HEK293 (cell line): ENCODE results near the gene PDGFB.

Experiments used
- GFI1B ChIP-seq: fragments of 450-650 bp; formaldehyde crosslinking; IDR thresholded peaks from 2 replicates; pipeline ENCODE4 v1.5.1; 2016; ENCODE audit warnings: missing biosample characterization, missing genetic modification characterization
- HOXD13 ChIP-seq: sonication (generic); formaldehyde crosslinking; IDR thresholded peaks from 2 replicates; pipeline ENCODE4 v1.8.0; 2022; ENCODE audit warnings: missing genetic modification reagents, borderline replicate concordance
- KLF1 ChIP-seq: fragments of 450-650 bp; formaldehyde crosslinking; IDR thresholded peaks from 2 replicates; pipeline ENCODE4 v1.5.1; 2016; ENCODE audit warnings: missing biosample characterization, missing genetic modification characterization
- TCF7L2 ChIP-seq: IDR thresholded peaks from 2 replicates; pipeline ENCODE4 v1.6.1; 2011; ENCODE audit warnings: low read depth, mild to moderate bottlenecking, inconsistent platforms, low read length, moderate library complexity, borderline replicate concordance
- ZBTB1 ChIP-seq: fragments of 450-650 bp; formaldehyde crosslinking; IDR thresholded peaks from 2 replicates; pipeline ENCODE4 v1.5.1; 2016; ENCODE audit warnings: missing biosample characterization, missing genetic modification characterization
- ZNF133 ChIP-seq: fragments of 450-650 bp; formaldehyde crosslinking; IDR thresholded peaks from 2 replicates; pipeline ENCODE4 v1.5.1; 2016; ENCODE audit warnings: missing biosample characterization, missing genetic modification characterization
- ZNF138 ChIP-seq: fragments of 450-650 bp; formaldehyde crosslinking; IDR thresholded peaks from 2 replicates; pipeline ENCODE4 v1.5.1; 2016; ENCODE audit warnings: missing biosample characterization, missing genetic modification characterization, borderline replicate concordance
- ZNF155 ChIP-seq: fragments of 450-650 bp; formaldehyde crosslinking; IDR thresholded peaks from 2 replicates; pipeline ENCODE4 v1.5.1; 2016; ENCODE audit warnings: missing biosample characterization, missing genetic modification characterization
- ZNF175 ChIP-seq: fragments of 450-650 bp; formaldehyde crosslinking; IDR thresholded peaks from 2 replicates; pipeline ENCODE4 v1.5.1; 2016; ENCODE audit warnings: missing biosample characterization, missing genetic modification characterization
- ZNF202 ChIP-seq: fragments of 450-650 bp; formaldehyde crosslinking; IDR thresholded peaks from 2 replicates; pipeline ENCODE4 v1.5.1; 2016; ENCODE audit warnings: missing biosample characterization, missing genetic modification characterization, borderline replicate concordance
- ZNF248 ChIP-seq: fragments of 450-650 bp; formaldehyde crosslinking; IDR thresholded peaks from 2 replicates; pipeline ENCODE4 v1.5.1; 2017; ENCODE audit warnings: missing biosample characterization, missing genetic modification characterization
- ZNF266 ChIP-seq: fragments of 450-650 bp; formaldehyde crosslinking; IDR thresholded peaks from 2 replicates; pipeline ENCODE4 v1.5.1; 2016; ENCODE audit warnings: missing biosample characterization, missing genetic modification characterization, low read depth
- ZNF335 ChIP-seq: fragments of 450-650 bp; formaldehyde crosslinking; conservative IDR thresholded peaks from 2 replicates; pipeline ENCODE4 v1.5.1; 2016; ENCODE audit warnings: missing biosample characterization, missing genetic modification characterization
- ZNF394 ChIP-seq: fragments of 450-650 bp; formaldehyde crosslinking; IDR thresholded peaks from 2 replicates; pipeline ENCODE4 v1.5.1; 2016; ENCODE audit warnings: missing biosample characterization, missing genetic modification characterization, mild to moderate bottlenecking, moderate library complexity, borderline replicate concordance
- ZNF416 ChIP-seq: fragments of 450-650 bp; formaldehyde crosslinking; IDR thresholded peaks from 2 replicates; pipeline ENCODE4 v1.5.1; 2016; ENCODE audit warnings: missing biosample characterization, missing genetic modification characterization
- ZNF423 ChIP-seq: fragments of 450-650 bp; formaldehyde crosslinking; IDR thresholded peaks from 2 replicates; pipeline ENCODE4 v1.5.1; 2016; ENCODE audit warnings: missing biosample characterization, missing genetic modification characterization
- ZNF558 ChIP-seq: fragments of 450-650 bp; formaldehyde crosslinking; IDR thresholded peaks from 2 replicates; pipeline ENCODE4 v1.5.1; 2016; ENCODE audit warnings: missing biosample characterization, missing genetic modification characterization
- ZNF660 ChIP-seq: fragments of 450-650 bp; IDR thresholded peaks from 2 replicates; pipeline ENCODE4 v1.5.1; 2018; ENCODE audit warnings: missing biosample characterization, mild to moderate bottlenecking, missing genetic modification characterization
- ZNF777 ChIP-seq: fragments of 450-650 bp; formaldehyde crosslinking; IDR thresholded peaks from 2 replicates; pipeline ENCODE4 v1.5.1; 2017; ENCODE audit warnings: missing biosample characterization, missing genetic modification characterization, borderline replicate concordance
- TF ChIP-seq, protein P1 (sequence below): fragments of 450-650 bp; formaldehyde crosslinking; IDR thresholded peaks from 2 replicates; pipeline ENCODE4 v1.5.1; 2016; ENCODE audit warnings: missing biosample characterization, missing genetic modification characterization
- TF ChIP-seq, protein P2 (sequence below): fragments of 450-650 bp; formaldehyde crosslinking; IDR thresholded peaks from 2 replicates; pipeline ENCODE4 v1.5.1; 2016; ENCODE audit warnings: missing biosample characterization, missing genetic modification characterization
- TF ChIP-seq, protein P3 (sequence below): fragments of 450-650 bp; formaldehyde crosslinking; IDR thresholded peaks from 2 replicates; pipeline ENCODE4 v1.5.0; 2017; ENCODE audit warnings: missing biosample characterization, missing genetic modification characterization, borderline replicate concordance
- TF ChIP-seq, protein P4 (sequence below): fragments of 450-650 bp; formaldehyde crosslinking; IDR thresholded peaks from 2 replicates; pipeline ENCODE4 v1.5.1; 2017; ENCODE audit warnings: missing biosample characterization, mild to moderate bottlenecking, missing genetic modification characterization, moderate library complexity
- TF ChIP-seq, protein P5 (sequence below): fragments of 450-650 bp; formaldehyde crosslinking; IDR thresholded peaks from 2 replicates; pipeline ENCODE4 v1.5.1; 2016; ENCODE audit warnings: missing biosample characterization, missing genetic modification characterization
- TF ChIP-seq, protein P6 (sequence below): fragments of 450-650 bp; formaldehyde crosslinking; IDR thresholded peaks from 2 replicates; pipeline ENCODE4 v1.5.1; 2016; ENCODE audit warnings: missing biosample characterization, missing genetic modification characterization, low read depth
- TF ChIP-seq, protein P7 (sequence below): fragments of 450-650 bp; formaldehyde crosslinking; optimal IDR thresholded peaks from 2 replicates; pipeline ENCODE3; 2016; ENCODE audit warnings: missing biosample characterization, mild to moderate bottlenecking, missing genetic modification characterization

The PDGFB gene

DNA sequence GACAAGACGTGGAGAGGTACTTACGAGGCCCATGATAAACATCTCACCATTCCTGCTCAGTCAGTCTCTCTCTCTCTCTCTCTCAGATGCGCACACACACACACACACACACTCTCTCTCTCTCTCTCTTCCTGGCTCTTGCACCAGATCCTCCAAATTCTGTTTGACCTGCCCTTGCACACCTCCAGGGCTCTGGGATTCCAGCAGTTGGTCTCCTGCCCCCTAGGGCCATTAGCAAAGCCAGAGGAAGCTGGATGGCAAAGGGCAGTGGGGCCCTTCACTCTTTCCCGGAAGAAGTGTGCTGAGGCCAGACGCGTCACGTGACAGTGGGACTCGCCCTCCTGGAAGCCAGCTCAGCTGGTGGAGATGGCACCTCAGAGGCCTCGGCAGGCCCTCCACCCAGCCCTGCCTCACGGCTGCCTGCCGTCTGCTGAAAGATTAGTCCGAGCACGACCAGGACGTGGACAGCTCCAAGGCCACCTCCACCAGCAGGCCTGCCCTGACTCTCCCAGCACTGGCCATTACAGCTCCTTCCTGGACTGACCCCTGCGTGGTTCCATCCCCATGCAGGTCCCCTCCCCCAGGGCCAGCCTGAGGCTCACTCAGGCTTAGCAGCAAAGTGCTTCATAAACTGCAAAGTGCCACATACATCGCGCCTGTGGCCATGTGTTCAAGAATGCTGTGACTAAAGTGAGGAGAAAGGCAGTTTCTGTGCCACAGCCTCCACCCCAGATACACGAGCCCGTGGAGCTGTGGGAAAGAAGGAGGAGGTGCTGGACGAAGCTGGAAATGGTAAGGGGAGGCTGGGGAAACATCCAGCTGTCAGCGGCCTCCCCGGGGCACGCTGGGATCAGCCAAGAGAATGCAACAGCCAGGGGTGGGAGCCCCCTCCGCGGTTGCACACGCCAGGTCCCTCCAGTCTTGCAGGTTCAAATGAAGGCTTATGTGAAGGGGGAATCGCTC is 3.7 kb downstream of the PDGFB start (continued):
- TF ChIP-seq, protein P1, sequence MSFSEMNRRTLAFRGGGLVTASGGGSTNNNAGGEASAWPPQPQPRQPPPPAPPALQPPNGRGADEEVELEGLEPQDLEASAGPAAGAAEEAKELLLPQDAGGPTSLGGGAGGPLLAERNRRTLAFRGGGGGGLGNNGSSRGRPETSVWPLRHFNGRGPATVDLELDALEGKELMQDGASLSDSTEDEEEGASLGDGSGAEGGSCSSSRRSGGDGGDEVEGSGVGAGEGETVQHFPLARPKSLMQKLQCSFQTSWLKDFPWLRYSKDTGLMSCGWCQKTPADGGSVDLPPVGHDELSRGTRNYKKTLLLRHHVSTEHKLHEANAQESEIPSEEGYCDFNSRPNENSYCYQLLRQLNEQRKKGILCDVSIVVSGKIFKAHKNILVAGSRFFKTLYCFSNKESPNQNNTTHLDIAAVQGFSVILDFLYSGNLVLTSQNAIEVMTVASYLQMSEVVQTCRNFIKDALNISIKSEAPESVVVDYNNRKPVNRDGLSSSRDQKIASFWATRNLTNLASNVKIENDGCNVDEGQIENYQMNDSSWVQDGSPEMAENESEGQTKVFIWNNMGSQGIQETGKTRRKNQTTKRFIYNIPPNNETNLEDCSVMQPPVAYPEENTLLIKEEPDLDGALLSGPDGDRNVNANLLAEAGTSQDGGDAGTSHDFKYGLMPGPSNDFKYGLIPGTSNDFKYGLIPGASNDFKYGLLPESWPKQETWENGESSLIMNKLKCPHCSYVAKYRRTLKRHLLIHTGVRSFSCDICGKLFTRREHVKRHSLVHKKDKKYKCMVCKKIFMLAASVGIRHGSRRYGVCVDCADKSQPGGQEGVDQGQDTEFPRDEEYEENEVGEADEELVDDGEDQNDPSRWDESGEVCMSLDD (tag by site-specific recombination), result peak; percentile 67
- TF ChIP-seq ZNF660 (no peak), HOXD13 (CRISPR knock-in tag) (no peak), ZNF266 (no peak), ZNF416 (tag by site-specific recombination) (no peak), ZNF558 (tag by site-specific recombination) (no peak; the same call in 1 of the 2 replicates), ZNF133 (tag by site-specific recombination) (peak; percentile 17; the same call in 1 of the 2 replicates), TCF7L2 (no peak), ZNF394 (no peak; the same call in 1 of the 2 replicates), ZNF175 (tag by site-specific recombination) (no peak), ZNF155 (tag by site-specific recombination) (no peak), ZNF335 (no peak), GFI1B (tag by site-specific recombination) (no peak), ZBTB1 (tag by site-specific recombination) (no peak), ZNF423 (no peak), ZNF777 (tag by site-specific recombination) (no peak), ZNF202 (tag by site-specific recombination) (no peak), ZNF248 (tag by site-specific recombination) (no peak), KLF1 (tag by site-specific recombination) (no peak), ZNF138 (tag by site-specific recombination) (no peak)
- TF ChIP-seq, protein P2, sequence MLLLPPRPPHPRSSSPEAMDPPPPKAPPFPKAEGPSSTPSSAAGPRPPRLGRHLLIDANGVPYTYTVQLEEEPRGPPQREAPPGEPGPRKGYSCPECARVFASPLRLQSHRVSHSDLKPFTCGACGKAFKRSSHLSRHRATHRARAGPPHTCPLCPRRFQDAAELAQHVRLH (tag by site-specific recombination), result no peak
- TF ChIP-seq, protein P3, sequence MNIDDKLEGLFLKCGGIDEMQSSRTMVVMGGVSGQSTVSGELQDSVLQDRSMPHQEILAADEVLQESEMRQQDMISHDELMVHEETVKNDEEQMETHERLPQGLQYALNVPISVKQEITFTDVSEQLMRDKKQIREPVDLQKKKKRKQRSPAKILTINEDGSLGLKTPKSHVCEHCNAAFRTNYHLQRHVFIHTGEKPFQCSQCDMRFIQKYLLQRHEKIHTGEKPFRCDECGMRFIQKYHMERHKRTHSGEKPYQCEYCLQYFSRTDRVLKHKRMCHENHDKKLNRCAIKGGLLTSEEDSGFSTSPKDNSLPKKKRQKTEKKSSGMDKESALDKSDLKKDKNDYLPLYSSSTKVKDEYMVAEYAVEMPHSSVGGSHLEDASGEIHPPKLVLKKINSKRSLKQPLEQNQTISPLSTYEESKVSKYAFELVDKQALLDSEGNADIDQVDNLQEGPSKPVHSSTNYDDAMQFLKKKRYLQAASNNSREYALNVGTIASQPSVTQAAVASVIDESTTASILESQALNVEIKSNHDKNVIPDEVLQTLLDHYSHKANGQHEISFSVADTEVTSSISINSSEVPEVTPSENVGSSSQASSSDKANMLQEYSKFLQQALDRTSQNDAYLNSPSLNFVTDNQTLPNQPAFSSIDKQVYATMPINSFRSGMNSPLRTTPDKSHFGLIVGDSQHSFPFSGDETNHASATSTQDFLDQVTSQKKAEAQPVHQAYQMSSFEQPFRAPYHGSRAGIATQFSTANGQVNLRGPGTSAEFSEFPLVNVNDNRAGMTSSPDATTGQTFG (tag by site-specific recombination), result no peak
- TF ChIP-seq, protein P4, sequence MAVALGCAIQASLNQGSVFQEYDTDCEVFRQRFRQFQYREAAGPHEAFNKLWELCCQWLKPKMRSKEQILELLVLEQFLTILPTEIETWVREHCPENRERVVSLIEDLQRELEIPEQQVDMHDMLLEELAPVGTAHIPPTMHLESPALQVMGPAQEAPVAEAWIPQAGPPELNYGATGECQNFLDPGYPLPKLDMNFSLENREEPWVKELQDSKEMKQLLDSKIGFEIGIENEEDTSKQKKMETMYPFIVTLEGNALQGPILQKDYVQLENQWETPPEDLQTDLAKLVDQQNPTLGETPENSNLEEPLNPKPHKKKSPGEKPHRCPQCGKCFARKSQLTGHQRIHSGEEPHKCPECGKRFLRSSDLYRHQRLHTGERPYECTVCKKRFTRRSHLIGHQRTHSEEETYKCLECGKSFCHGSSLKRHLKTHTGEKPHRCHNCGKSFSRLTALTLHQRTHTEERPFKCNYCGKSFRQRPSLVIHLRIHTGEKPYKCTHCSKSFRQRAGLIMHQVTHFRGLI (tag by site-specific recombination), result no peak
- TF ChIP-seq, protein P5, sequence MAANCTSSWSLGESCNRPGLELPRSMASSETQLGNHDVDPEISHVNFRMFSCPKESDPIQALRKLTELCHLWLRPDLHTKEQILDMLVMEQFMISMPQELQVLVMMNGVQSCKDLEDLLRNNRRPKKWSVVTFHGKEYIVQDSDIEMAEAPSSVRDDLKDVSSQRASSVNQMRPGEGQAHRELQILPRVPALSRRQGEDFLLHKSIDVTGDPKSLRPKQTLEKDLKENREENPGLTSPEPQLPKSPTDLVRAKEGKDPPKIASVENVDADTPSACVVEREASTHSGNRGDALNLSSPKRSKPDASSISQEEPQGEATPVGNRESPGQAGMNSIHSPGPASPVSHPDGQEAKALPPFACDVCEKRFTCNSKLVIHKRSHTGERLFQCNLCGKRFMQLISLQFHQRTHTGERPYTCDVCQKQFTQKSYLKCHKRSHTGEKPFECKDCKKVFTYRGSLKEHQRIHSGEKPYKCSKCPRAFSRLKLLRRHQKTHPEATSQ (tag by site-specific recombination), result no peak
- TF ChIP-seq, protein P6, sequence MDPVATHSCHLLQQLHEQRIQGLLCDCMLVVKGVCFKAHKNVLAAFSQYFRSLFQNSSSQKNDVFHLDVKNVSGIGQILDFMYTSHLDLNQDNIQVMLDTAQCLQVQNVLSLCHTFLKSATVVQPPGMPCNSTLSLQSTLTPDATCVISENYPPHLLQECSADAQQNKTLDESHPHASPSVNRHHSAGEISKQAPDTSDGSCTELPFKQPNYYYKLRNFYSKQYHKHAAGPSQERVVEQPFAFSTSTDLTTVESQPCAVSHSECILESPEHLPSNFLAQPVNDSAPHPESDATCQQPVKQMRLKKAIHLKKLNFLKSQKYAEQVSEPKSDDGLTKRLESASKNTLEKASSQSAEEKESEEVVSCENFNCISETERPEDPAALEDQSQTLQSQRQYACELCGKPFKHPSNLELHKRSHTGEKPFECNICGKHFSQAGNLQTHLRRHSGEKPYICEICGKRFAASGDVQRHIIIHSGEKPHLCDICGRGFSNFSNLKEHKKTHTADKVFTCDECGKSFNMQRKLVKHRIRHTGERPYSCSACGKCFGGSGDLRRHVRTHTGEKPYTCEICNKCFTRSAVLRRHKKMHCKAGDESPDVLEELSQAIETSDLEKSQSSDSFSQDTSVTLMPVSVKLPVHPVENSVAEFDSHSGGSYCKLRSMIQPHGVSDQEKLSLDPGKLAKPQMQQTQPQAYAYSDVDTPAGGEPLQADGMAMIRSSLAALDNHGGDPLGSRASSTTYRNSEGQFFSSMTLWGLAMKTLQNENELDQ (tag by site-specific recombination), result no peak
- TF ChIP-seq, protein P7, sequence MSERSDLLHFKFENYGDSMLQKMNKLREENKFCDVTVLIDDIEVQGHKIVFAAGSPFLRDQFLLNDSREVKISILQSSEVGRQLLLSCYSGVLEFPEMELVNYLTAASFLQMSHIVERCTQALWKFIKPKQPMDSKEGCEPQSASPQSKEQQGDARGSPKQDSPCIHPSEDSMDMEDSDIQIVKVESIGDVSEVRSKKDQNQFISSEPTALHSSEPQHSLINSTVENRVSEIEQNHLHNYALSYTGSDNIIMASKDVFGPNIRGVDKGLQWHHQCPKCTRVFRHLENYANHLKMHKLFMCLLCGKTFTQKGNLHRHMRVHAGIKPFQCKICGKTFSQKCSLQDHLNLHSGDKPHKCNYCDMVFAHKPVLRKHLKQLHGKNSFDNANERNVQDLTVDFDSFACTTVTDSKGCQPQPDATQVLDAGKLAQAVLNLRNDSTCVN (tag by site-specific recombination), result no peak
